ENCODE measurements around the gene HJURP.

The HJURP gene

DNA sequence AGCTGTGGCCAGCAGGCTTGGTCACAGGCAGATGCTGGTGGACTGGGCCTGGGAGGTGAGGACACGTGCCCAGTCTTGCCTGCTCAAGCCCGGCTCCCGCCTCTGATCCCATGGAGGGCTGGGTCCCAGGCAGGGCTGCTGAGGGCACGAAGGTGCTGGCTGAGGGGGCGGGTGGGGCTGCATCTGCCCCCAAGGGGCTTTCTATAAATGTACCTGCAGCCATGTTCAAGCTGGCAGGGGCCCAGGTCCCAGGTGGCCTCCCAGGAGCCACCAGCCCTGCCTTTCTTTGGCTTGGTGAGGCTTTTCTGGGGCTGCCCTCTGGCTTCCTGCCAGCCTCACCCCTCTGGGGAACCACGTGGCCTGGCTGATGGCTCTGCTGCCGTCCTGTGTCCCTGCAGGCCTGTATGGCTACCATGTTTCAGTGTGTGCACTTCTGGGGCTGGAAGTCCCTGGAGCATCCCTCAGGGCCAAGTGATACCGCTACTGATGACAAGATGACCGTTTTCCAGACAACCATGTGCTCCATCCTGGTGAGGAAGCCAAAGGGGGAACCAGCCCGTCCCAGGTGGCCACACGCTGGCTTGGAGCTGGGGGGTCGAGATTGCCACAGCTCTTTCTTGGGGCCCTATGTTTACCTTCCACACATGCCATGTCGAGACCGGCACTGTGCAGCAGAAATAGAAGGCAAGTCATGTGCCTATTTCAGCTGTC is 23.2 kb downstream of the HJURP start:
- TF ChIP-seq, protein P1, sequence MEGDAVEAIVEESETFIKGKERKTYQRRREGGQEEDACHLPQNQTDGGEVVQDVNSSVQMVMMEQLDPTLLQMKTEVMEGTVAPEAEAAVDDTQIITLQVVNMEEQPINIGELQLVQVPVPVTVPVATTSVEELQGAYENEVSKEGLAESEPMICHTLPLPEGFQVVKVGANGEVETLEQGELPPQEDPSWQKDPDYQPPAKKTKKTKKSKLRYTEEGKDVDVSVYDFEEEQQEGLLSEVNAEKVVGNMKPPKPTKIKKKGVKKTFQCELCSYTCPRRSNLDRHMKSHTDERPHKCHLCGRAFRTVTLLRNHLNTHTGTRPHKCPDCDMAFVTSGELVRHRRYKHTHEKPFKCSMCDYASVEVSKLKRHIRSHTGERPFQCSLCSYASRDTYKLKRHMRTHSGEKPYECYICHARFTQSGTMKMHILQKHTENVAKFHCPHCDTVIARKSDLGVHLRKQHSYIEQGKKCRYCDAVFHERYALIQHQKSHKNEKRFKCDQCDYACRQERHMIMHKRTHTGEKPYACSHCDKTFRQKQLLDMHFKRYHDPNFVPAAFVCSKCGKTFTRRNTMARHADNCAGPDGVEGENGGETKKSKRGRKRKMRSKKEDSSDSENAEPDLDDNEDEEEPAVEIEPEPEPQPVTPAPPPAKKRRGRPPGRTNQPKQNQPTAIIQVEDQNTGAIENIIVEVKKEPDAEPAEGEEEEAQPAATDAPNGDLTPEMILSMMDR (conservative IDR thresholded peaks at IDR 0.05; ENCODE audit: low read depth, low read length) = no peak
- no peak for DNase-seq (ENCODE audit: low read depth)
- no peak overlapping the region for H3K4me3 ChIP-seq (ENCODE audit: low read length)

DNA sequence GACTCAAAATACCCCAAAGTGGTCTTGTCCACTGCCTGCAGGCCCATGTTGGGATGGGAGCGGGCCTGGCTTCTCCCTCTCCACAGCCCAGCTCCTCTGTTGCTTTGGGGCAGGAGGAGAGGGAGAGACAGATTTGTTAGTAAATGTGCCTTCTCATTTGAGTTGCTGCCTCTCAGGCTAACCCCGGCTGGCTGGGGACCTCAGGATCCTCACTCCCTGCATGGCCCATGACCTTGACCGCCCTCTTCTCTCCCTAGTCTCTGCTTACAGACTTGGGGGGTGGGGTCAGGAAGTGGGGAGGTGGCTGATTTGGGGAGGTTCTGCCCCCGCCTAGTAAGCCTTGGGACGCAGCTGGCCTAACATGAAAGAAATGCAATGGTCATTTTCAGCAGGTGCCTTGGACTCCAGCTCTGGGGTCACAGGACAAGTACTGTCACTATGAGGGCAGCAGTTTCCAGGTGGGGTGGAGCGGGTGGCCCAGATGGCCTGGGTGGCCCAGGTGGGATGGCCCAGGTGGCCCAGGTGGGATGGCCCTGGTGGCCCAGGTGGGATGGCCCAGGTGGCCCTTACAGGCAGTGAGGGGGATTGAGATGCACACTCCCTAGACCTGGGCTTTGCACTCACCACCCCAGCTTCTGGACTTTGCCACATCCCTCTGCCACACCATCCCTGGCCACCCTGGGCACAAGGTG is 24.1 kb downstream of the HJURP start:
- TF ChIP-seq, protein P1 (conservative IDR thresholded peaks at IDR 0.05; ENCODE audit: low read depth, low read length) = no peak
- DNase-seq (ENCODE audit: low read depth) = no peak
- H3K4me3 ChIP-seq (ENCODE audit: low read length) = no peak overlapping the region

DNA sequence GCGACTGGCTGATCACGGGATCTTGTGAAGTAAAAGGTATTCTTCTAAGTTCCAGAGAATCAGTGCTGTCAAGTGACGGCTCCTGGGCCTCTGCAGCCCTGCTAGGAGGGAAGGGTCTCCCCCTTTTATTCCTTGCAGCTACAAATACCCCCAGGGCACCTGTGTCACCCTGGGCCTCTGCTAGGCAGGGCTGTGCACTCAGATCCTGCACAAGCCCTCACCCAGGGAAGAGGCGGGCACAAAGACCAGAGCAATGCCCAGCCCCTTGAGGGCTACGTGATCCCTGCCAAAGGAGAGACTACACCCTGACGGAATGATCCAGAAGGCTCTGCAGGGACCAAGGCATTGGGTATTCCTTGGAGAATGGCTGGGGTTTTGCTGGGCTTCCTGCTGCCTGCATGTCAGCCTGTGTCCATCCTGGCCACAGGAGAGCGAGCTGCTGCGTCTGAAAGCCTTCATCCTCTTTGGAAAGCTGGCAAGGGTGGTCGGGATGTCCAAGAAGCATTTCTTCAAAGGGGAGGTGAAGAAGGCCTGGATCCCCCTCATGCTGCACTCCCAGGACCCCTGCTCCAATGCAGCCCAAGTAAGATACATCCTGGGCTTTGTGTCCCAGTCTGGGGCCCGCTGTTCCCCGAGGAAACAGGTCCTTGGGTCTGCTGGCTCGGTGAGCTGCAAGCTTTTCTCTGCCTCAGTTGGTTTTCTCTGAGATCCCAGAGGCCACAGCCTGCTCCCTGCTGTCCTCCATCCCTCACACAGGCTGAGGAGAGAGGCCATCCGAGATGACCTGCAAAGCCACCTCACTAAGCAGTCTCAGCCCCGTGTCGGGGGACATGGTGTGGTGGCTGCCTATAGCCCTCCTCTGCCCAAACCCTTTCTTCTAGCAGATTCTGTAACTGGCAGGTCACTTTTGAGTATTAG is 24.9 kb downstream of the HJURP start:
- H3K4me3 ChIP-seq (ENCODE audit: low read length) = no peak overlapping the region
- DNase-seq (ENCODE audit: low read depth) = no peak
- TF ChIP-seq, protein P1 (conservative IDR thresholded peaks at IDR 0.05; ENCODE audit: low read depth, low read length) = no peak

DNA sequence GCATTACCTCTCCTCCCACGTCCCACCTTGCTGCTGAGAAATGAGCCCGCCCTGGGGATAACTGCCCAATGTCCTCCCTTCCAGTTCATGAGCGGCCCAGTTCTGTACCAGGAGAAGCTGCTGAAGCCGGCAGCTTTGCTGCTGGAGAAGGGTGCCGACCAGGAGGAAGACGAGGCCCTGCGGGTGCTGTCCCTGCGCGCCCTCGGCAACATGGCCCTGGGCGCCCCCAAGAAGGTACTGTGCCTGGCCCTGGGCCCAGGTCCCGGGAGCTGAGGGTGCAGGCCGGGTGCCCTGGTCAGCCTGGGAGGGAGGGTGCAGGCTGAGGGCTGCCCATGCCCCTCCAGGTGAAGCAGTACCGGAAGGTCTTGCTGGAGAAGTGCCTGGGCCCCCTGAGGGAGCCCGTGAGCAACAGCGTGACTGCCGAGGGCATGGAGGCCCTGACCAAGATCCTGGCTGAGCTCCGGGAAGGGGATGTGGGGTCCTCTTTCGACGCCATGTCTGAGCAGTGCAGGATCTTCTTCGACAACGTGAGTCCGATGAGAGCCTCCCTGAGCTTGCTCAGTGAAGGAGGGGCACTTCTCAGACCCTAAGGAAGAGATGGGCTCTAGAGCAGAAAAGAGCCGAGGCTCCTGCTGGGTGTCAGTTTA is 25.7 kb downstream of the HJURP start:
- DNase-seq (ENCODE audit: low read depth) = no peak
- TF ChIP-seq, protein P1 (conservative IDR thresholded peaks at IDR 0.05; ENCODE audit: low read depth, low read length) = no peak
- no peak overlapping the region for H3K4me3 ChIP-seq (ENCODE audit: low read length)

DNA sequence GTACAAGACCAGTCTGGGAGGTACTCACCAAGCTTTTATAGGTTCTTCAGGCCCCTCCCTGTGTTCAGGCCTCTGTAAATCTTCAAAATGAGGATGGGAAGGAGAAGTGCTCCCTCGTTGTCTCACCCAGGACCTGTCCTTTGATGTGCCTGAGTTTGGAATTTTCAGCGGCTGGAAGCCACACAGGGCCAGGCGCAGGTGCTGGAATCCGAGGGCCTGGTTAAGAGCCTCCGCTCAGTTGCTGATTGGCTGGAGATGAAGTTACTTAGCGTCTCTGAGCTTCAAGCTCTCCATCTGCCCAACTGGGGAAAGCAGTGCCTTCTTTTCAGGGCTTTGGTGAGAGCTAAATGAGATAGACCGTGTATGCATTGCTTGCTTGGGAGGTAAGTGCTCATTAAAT is 30.0 kb downstream of the HJURP start:
- no peak for DNase-seq (ENCODE audit: low read depth)
- TF ChIP-seq, protein P1 (conservative IDR thresholded peaks at IDR 0.05; ENCODE audit: low read depth, low read length) = no peak
- no peak overlapping the region for H3K4me3 ChIP-seq (ENCODE audit: low read length)

DNA sequence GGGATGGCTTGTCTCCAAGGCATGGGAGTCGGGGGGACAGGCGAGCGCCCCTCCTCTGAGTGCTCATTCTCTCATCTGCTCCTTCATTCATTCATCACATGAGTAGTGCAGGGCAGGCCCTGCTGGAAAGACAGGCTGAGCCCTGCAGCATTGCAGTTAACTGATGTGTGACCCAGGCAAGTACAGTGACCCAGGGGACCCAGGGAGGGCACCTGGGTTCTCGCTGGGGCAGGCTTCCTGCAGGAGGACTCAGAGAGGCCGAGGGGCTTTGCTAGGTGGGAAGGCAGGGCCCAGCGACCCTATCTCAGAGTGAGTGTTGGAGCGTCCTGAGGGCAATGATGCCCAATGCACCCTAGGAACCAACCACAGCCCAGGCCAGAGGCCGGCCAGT is 30.6 kb downstream of the HJURP start:
- TF ChIP-seq, protein P1 (conservative IDR thresholded peaks at IDR 0.05; ENCODE audit: low read depth, low read length) = no peak
- no peak overlapping the region for H3K4me3 ChIP-seq (ENCODE audit: low read length)
- DNase-seq (ENCODE audit: low read depth) = no peak

All from retinal pigment epithelial cell (primary cell).